Limb (tissue), 2 donors: Measurements from ENCODE around the gene CMC4.

ENCODE experiments used
- DNase-seq, 2 donors: peaks; one replicate each; pipeline ENCODE4 v3.0.0-alpha.2; 2016; ENCODE audit errors: extremely low spot score in 2 of 2

The CMC4 gene, protein sequence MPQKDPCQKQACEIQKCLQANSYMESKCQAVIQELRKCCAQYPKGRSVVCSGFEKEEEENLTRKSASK

DNA sequence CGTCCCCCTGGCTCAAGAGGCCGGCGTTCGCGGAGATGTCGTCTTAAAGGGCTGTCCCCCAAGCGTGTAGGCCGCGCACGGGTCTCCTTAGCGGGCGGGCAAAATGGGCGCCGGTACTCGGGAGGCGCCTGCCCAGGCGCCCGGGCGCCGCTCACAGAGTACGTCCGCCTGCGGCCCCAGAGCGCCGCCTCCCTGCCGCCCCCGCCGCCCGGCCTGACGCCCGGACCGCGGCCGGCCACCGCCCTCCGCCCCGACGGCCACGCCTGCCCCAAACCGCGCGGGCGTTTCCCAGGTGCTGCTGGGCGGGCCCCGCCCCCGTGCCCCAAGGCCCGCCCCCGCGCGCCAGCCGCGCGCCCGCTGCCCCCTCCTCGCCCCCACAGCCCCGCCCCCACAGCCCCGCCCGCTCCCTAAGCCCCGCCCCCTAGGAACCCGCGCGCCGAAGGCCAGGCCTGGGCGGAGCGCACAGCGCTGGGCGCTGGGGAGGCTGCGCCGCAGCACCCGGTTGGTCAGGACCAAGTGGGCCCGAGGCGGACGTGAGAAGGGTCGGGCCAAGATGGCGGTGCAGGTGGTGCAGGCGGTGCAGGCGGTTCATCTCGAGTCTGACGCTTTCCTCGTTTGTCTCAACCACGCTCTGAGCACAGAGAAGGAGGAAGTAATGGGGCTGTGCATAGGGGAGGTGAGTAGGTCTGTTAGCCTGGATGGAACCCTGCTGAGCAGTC is at the start of gene CMC4, which contains the start of the genes BRCC3 and MTCP1:
Gene CMC4 (minus strand): TSS at position 162 of the 719 bp plus-strand sequence. CDS start 7,113 bp downstream, outside the sequence.
Gene BRCC3 (plus strand): TSS at position 534 of the 719 bp plus-strand sequence. CDS start 20 bp downstream, at position 554.
Gene MTCP1 (minus strand): TSS at position 162 of the 719 bp plus-strand sequence. CDS start 5,126 bp downstream, outside the sequence.
- DNase-seq: peak; percentile 39 to 88

DNA sequence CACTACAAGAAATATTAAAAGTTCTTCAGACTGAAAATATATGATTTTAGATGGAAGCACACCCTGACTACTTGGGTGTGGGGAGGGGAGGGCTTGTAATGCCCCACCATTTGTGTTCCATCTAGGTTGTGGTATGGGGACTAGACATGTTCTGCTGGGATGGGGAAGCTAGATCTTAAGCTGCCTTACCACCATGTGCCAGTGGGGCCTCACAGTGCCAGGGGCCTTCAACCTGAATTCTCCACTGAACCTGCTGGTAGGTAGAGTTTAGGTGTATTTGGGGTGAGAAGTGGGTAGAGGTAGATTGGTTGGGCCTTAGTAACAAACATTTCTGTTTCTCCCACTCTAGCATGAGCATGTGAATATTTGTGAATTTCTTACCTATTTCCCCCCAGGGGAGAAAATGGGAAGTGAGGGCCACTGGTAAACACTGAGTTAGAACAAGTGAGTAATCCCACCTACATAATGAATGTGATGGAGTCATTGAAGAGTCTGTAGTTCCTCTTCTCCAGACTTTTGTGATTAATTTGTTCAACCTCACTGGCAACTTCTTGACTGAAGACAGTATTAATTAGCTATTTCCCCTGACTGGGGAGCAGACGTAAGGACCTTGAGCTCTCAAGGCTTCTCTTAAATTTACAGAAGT is 44.4 kb upstream of the CMC4 start:
- no peak for DNase-seq

DNA sequence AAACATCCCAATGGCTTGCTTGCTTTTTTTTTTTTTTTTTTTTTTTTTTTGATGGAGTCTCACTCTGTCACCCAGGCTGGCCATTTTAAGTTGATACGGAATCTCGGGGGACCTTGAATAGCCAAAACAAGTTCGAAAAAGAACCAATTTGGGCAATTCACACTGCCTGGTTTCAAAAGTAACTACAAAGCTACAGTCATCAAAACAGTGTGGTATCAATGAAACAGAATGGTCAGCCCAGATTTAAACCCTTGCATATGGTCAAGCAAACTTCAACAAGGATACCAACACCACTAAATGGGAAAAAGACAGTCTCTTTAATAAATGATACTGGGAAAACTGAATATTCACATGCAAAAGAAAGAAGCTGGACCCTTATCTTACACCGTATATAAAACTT is 42.2 kb upstream of the CMC4 start:
- no peak for DNase-seq

DNA sequence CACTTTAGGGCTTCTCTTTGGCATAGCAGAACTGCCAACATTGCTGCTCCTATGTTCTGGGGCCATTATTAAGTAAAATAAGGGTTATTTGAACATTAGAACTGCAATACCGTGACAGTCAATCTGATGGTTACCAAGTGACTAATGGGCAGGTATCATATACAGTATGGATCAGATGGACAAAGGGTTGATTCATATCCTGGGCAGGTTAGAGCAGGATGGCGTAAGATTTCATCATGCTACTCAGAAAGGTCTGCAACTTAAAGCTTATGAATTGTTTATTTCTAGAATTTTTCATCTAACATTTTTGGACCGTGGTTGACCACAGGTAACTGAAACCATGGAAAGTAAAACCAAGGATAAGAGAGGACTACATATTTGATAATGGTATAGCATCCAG is 41.2 kb upstream of the CMC4 start:
- DNase-seq: no peak

DNA sequence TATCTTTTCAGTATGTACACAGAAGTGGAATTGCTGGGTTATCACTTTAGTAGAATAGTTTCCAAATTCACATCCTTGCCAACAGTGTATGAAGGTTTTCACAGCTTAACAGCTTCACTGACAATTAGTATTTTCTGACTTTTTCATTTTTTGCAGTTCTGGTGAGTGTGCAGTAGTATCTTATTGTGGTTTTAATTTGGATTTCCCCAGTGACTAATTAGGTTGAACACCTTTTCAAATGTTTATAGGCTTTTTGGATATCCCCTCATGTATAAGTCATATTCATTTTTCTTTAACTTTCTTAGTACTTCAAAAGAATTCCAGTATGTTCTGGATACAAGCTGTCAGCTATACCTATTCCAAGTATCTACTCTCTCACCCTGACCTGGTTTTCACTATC is 37.5 kb upstream of the CMC4 start:
- DNase-seq: no peak

DNA sequence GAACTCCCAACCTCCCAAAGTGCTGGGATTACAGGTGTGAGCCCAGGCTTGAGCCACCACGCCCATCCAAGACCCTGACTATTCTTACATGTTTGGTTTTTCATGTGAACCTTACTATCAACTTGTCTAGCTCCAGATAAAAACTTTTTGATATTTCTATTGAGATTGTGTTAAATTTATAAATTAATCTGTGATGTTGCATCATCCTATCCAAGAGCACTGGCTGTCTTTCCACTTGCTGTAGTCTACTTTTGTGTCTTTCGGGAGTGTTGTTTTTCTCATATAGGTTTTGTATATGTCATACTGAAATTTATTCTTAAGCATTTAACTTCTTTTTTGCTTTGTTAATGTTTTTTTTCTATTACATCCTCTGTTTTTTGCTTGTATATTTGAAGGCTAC is 35.0 kb upstream of the CMC4 start:
- DNase-seq: no peak

DNA sequence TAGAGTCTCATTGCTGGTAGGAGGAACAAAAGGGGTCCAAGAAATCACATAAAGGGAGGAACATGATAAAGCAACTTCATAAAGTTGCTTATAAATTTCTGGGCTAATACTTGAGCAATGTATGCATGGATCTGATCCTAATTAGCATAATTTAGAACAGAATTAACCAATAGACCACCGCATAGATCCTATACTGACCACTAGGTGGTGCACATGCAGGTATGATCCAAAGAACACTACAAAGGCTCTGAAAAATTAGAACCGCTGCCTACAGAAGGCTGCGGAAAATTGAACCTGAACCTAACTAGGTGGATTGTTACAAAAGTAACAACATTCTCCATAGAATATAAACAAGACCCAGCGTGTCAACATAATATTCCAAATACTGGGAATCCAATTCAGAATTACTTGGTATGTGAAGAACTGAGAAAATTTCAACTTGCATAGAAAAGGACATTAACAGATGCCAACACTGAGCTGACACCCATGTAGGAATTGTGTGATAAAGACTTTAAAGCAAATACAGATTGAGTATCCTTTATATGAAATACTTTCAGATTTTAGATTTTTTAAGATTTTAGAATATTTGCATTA is 23.6 kb upstream of the CMC4 start:
- peak in 1 of 2 donors; percentile 1 for DNase-seq

DNA sequence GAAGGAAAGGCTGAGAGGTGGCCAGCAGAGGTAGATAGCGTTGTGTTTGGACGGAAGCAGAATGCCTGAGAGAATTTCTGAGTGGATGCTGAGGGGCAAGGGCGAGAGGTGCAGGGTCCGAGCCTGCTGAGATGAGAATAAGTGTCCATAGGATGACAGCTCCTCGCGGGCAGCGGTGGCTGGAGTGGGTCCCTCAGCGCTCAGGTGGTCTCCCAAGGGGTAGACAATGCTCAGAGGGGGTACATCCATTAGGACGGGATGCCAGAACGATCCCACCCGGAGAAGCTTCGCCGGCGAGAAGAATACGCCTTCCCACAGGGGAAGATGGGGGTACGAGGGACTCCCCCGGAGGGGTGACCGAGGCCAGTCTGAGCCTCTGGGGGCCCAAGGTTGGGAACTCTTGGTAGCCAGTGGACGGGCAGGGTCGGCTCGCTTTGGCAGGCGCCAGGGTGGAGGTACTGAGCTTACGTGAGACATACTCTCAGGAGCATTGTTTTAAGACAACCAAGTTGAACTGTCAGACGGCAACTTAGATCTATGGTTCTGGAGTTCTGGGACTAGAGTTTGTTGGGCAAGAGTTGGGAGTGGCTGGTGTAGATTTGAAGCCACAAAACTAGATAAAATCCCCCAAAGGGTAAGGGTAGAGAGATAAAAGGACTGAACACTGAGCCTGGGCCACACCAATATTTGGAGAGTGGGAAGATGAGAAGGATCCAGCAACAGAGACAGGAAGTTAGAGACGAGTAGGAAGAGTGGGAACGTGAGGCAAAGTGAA is 16.2 kb upstream of the CMC4 start:
- DNase-seq: no peak

DNA sequence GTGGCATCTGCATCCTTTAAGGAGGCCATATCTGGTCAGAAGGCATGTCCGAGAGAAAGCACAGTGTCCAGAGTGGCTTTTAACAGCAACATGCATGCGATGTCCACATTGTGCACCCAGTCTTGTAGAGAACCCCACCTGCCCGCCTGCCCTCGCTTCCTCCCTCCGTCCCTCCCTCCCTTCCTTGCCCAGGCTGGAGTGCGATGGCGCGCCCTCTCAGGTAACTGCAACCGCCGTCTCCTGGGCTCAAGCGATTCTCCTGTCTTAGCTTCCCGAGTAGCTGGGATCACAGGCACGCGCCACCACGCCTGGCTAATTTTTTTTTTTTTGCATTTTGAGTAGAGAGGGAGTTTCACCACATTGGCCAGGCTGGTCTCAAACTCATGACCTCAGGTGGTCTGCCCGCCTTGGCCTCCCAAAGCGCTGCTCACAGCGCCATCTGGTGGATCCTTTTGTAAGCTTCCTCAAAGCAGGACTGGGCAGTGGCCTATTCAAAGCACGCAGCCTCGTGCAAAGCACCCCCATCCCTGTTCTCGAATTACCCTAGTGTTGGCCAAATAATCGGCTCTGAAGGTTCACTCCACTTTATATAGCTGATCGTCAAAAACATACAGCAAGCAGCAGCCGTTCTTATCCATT is 15.4 kb upstream of the CMC4 start:
- DNase-seq: no peak

DNA sequence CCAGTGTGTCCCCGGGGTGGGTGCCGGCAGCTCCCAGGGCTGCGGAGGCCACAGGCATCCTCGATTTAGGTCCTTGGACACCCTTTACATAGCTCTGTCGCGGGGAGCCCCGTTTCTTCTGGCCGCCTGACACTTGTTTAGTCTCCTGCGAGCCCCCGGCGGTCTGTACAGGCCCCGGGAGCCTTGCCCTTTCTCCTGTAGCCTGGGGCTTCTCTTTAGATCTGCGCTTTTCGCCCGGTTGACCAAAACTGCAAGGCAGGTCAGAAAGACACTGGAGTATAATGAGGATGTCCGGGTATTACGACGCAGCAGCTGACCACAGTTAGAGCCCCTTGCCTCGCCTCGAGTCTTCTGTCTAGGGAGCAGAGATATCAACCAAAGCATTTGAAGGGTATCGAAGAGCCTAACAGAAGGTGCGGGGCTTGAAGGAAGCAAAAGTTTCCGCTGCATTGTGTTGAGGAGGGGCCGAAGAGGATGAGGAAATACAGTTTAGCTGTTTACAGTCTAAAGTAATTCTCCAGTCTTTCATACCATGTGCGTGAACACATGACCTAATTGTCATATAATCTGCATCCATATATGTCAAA is 851 bp upstream of the CMC4 start:
- no peak for DNase-seq

DNA sequence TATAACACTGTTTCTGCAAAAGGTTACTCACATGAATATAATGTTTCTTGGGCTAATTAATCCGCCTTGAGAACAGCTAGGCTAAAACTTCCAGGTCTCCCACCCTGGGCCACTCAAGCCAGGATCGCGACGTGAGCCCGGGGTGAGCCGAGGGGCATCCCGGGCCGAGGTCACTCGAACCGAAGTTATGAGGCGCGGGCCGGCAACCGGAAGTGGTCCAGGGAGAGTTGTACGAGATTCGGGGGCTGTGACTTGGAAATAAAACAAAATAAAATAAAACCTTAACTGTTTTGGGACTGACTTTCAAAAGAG is 317 bp downstream of the CMC4 start:
- DNase-seq: no peak

DNA sequence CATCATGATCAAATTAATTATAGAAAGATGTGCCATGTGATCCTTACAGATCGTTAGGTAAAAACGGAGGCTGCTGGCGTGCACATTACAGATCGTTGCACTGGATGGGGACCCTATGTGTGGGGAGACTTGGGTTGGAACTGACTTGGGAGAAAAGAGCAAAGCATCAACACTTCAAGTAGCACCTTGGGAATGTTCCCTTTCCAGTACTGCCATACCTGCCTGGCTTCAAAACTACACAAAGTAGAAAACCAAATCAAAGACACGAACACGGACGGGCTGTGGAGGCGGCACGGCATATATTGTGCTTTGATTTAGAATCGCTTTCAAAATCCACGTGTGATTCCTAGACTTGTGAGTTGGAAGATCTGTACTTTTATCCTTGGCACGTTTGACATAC is 898 bp downstream of the CMC4 start:
- no peak for DNase-seq

DNA sequence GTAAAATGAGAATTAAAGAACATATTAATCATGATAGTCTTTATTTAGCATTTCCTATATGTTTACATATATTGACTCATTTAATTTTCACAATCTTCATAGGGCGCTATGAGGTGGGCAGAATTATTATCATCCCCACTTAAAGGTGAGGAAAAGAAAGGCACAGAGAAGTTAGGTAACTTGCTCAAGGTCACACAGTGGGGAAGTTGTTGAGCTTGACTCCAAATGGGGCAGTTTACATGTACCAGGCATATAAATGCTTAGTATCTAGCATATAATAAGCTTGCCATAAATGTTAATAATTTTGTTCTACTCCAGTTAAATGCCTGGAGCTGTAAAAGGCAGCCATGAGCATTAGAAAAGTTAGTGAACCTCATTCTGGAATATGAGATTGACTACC is 1.5 kb downstream of the CMC4 start:
- DNase-seq: no peak

DNA sequence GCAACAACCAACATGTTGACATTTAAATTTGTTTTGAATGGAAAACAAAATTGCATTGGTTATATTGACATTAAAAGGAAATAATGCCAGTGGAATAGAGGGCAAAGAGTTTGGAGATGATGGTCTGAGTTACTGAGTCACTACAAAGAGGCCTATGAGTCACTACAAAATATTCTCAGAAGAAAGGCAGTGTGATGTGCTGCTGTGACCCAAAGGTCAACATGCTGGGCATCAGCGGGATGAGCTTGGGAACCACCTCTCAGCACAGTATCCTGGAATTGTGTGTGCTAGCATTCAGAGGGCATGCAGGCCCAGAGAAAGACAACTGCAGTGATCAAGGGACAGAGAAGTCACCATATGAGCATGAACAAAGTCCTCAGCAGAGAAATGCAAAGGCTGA is 2.8 kb downstream of the CMC4 start:
- DNase-seq: no peak

DNA sequence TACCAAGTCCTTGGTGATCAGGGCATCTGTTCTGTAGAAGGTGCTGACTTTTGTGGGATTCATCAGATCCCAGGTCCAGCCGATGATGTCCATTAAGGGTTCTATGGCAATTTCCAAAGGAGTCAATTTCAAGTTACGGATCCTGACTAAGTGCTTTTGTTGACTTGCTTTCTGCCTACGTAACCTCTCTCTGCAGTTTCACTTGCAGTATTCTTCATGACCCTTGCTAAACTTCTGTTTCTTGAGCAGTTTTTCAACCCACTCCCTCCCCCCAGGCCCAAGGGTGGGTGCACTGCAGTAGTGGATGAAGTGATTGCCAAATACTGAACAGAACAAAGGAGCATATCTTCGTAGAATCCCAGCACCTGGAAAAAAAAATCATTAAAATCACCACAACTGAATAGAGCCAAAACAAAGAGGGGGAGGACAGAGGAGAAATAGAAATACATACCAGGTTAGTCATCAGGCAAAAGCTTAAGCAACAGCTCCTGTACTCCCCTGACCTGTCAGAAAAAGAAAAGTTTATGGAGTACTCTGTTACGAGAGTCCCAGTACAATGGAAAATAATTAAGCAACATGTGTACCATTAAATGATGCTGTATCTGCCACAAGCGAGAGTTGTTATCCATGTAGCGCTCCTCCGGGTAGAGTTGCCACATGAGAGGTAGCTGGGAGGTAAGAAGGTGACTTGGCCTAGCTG is 5.8 kb downstream of the CMC4 start:
- no peak for DNase-seq

DNA sequence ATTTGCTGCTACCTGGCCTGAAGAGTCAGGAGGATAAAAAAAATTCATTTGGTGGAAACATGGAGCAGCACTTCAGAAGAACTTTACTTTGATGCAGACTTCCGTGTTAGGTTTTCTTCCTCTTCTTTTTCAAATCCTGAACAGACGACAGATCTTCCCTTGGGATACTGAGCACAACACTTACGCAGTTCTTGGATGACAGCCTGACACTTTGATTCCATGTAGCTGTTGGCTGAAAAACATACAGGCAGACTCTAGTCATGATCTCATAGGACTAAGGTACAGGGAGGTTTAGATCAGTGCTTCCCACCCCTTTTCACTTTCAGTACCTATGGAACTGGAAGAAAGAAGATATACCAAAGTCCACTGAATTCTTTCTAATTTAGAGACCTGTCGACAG is 9.2 kb downstream of the CMC4 start:
- DNase-seq: no peak

DNA sequence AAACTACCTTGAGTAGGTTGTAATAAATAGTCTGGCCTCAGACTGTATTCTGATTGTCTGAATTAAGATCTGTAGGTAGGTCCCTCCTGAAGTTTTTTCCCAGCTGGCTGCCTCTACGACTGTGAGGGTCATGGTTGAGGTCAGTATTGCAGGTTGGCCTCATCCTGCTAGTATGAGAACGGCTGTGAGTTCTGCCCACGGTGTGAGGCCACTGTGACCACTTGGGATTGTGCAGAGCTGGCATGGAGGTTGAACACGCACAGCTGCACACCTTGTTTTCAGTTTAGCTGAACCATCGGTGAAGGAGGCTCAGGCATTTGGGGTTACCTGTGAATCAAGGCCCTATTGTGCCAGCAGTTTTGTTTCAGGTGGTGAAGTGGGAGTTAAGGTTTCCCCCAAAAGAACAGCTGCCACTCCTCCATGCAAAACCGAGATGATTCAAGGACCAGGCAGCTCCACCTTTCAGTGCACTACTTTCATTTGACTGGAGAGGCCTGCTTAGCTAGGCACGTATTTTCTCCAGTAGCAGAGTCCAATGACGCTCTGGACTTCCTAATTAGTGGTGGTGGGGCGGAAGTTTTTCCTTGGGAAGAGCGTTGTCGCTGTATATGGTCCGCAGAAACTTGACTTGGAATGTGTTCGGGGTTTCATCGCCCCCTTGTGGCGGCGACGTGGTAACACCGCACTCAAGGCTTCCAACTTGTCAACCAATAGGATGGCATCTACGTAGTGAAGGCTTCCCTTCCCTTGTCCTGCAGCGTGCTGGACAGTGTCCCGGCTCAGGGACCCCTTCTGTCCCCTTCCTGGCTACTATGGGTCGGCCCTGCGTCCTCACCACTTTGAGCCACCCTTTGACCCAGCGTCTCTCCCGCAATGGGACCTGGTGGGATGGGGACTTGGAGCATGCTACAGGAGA is 13.8 kb downstream of the CMC4 start:
- peak; percentile 55 to 66 for DNase-seq

DNA sequence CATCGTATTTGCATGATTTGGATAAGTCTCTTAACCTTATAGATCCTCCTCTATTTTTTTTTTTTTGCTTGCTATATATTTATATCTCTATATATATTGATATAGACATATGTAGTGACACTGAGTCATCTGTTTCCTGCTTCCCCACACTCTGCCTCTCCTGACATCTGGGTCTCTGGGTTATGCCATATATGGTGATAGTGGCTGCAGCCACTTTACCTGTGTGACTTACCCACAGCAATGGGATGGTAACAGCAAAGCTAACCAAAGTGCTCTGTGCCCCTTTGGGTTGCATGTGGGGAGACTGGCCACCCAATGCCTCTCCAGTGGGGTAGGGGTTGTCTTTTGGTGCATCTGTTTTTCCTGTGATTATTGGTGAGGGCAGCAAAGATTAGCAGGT is 14.5 kb downstream of the CMC4 start:
- DNase-seq: no peak

DNA sequence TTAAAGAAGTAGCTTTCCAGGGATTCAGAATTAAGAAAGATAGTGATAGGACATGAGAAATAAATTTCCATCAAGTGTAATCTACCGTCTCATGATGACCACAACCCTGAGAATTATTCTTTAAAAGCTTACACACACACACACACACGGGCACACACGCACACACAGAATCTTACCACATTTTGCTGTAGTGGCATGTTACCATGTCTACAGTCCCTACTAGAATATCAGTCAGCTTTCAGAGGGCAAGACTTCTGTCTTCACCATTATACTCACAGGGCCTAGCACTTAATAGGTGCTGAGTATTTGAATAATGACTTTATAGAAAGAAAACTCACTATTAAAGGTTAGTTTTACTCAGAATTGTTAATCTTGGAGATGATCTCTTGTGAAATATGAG is 15.4 kb downstream of the CMC4 start:
- no peak for DNase-seq
